GM21526 (cell line): ENCODE data around the gene ANK3.

Experiments
- ATAC-seq: cut with Tn5 transposase; IDR thresholded peaks from one replicate; pipeline ENCODE4 v1.9.1; 2021; ENCODE audit warnings: moderate library complexity; ENCODE audit not compliant: unreplicated experiment, low FRiP score

Gene ANK3

DNA sequence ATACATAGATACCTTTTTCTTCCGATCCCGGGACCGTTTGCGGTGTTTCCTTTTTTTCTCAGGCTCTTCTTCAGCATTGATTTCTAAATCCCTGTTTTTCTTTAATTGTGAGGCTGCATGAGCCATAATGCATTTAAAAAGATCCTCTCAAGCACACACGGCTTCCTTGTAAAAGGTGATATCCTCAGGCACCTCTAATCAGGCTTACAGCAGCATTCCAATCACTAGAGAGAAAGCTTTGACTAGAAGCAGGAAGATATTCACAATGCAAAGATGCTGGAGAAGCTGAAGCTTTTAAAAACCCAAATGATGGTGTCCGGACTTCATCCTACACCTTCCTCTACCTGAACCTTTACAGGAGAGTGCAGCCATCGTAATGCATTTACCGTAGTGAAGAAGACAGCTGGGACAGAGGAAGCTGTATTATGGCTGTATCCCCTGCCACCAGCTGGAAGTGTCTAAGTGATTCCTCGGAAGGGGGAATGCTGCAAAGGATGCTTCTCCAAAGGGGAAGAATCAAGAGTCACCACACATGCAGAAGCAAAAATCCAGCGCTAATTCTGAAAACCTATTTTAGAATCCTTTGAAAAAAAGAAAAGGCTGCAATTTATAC is at the start of gene ANK3:
Gene ANK3 (minus strand): TSS at position 463 of the 613 bp plus-strand sequence. CDS start 337 bp downstream, at position 126.
- ATAC-seq = no peak

GRCh38 chr10:60434418-60435046 is 44.9 kb upstream of the ANK3 start:
- ATAC-seq = no peak

DNA sequence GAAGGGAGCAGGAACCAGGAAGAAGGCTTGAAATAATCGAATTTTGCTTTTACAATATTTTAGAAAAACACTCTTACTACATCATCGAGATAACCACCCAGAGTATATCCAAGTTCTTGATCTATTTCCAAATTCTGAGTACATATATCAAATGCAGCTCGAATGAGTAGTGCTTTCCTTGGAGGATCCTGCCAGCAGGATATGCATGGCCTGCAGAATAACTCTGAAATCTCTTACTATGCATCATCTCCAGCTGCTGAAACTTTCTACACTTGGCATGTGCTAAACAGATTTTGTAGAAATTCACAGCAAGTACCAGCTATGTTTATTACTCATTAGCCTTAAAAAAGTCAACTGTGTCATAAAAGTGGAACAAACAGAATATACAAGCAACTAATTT is 44.0 kb upstream of the ANK3 start:
- ATAC-seq = no peak

DNA sequence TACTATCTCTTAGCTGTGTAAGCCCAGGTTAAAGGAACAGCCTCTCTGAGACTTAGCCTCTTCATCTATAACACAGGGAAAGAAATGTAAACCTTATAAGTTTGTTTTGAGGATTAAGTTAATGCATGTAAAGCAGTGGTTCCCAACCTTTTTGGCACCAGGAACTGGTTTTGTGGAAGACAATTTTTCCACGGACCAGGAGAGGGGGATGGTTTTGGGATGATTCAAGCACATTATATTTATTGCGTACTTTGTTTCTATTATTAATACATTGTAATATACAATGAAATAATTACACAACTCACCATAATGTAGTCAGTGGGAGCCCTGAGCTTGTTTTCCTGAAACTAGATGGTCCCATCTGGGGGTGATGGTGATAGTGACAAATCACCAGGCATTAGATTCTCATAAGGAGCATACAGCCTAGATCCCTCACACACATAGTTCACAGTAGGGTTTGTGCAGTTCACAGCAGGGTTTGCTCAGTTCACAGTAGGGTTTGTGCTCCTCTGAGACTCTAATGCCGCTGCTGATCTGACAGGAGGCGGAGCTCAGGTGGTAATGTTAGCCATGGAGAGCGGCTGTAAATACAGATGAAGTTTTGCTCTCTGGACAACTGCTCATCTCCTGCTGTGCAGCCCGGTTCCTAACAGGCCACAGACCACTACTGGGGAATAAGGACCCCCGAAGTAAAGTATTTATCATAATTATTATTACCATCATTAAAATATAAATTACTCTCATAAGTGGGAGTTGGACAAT is 41.3 kb upstream of the ANK3 start:
- ATAC-seq = no peak

DNA sequence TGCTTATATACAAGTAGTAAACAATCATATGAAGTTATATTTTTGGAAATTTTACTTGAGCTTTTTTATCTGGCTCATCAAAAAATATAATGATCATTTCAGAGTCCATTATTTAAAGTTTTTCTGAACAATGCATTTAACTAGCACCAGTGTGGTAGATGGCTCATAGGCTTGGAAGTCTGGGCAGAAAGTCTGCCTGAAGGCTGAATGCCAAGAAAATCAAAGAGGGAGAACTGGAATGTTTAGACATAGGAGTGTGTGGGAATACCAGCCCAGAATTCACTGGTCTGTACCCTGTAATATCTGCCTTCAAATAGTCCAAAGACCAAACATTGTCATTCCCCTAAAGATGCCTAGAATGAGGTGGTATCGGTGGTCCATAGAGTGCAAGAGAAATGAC is 40.3 kb upstream of the ANK3 start:
- ATAC-seq = no peak

GRCh38 chr10:60429084-60429849 is 39.6 kb upstream of the ANK3 start:
- ATAC-seq = no peak

GRCh38 chr10:60428387-60428737 is 38.7 kb upstream of the ANK3 start:
- ATAC-seq = no peak

GRCh38 chr10:60427709-60428386 is 38.2 kb upstream of the ANK3 start:
- no peak for ATAC-seq

GRCh38 chr10:60427148-60427547 is 37.5 kb upstream of the ANK3 start:
- ATAC-seq = no peak

GRCh38 chr10:60426425-60426824 is 36.8 kb upstream of the ANK3 start:
- no peak for ATAC-seq

DNA sequence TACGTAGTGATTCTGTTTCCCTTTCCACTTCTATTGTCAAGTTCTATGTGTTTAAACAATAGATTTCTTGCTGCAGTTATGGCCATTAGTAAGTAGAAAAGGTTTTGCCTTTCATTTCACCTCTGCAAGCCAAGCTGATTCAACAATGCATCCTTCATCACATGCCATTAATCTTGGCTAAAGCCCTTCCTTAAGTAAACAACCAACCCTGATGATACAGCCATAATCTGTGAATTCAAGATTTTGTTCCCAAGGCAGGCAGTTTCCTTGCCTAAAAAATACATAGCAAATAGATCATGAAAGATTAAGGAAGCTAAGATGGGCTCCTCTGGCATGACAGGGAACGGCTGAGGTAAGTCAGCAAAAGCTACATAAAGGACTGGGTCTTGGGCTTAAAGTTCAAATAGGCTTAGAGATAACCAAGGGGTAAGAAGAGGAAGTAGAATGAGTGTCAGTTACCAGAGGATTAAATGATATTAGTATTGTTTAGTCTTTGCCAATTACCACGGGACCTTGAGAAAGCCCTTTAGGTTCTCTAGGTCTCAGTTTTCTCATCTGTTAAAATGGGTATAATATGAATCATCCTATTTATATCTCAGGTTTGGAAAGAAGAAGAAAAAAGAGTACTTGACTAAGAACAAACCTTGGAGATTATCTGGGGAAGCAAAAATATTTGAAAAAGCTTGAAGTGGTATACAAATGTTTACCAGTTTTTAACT is 35.9 kb upstream of the ANK3 start:
- ATAC-seq = no peak

- ATAC-seq = no peak
Measured at GRCh38 chr10:60424971-60425370, 35.3 kb upstream of the ANK3 start.

GRCh38 chr10:60423920-60424319 is 34.2 kb upstream of the ANK3 start:
- ATAC-seq = no peak

GRCh38 chr10:60422809-60423208 is 33.1 kb upstream of the ANK3 start:
- no peak for ATAC-seq

DNA sequence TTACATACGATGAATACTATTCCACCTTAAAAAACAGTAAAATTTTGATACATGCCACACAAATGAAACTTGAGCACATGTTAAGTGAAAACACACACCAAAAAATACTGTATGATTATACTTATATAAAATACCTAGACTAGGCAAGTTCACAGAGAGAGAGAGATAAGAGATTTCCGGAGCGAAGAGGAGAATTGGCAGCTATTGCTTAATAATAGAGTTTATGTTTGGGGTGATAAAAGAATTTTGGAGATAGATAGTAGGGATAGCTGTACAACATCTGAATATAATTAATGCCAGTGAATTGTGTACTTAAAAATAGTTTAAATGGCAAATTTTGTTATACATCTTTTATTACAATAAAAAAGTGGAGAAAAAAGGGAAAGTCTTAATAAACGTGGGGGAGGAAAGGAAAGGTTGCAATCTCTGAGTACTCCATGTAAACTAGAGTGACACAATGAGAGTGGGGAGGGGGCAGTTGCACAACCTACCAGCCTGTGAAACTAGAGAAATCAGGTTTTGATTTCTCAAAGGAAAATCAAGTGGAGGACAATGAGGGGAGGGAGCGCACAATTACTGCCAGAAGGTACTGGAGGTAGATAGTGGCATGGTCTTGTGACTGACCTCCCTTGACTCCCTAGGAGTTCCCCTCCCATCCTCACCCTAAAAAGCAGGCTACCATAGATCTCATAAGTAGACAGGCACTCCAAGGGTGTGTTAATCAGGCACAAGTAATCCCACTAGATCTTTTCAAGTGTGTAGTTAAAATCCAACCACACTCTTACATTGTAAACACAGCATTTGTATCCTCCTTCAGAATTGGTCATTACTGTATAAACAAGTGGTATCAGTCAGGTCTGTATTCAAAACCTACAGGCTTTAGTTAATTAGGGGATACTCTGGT is 31.6 kb upstream of the ANK3 start:
- ATAC-seq = no peak

GRCh38 chr10:60419249-60419648 is 29.6 kb upstream of the ANK3 start:
- ATAC-seq = no peak

- no peak for ATAC-seq
Measured at GRCh38 chr10:60417901-60418300, 28.2 kb upstream of the ANK3 start.

DNA sequence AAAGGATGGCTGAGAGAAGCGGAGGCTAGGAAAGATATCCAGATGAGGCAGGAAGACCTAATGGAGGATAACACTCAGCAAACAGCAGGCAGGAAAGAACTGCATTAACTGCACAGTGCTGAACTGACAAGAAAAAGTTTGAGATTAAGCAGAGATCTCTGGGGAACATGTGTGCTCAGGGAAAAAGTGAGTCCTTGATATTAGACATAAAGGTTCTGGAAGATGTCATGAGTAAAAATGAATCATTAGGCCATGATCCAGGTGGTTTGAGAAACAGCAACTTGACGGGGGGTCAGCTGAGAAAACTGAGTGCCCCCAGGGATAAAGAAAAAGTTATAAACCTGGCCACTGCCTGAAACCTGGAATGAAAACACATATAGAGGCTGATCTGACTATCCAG is 27.3 kb upstream of the ANK3 start:
- no peak for ATAC-seq
